Loucy (cell line): Measurements from ENCODE around the gene LYG2.

Experiments used
- EZH2phosphoT487 ChIP-seq: fragments of 200-600 bp; IDR thresholded peaks from 2 replicates; pipeline ENCODE4 v1.6.1; 2018; ENCODE audit warnings: antibody characterized with exemption, mild to moderate bottlenecking, moderate library complexity, borderline replicate concordance
- TF ChIP-seq, protein P1 (sequence below): fragments of 200-600 bp; sonication (generic); conservative IDR thresholded peaks from 2 replicates; pipeline ENCODE4 v1.5.1; 2014; ENCODE audit warnings: mild to moderate bottlenecking, antibody characterized with exemption, low read length

DNA sequence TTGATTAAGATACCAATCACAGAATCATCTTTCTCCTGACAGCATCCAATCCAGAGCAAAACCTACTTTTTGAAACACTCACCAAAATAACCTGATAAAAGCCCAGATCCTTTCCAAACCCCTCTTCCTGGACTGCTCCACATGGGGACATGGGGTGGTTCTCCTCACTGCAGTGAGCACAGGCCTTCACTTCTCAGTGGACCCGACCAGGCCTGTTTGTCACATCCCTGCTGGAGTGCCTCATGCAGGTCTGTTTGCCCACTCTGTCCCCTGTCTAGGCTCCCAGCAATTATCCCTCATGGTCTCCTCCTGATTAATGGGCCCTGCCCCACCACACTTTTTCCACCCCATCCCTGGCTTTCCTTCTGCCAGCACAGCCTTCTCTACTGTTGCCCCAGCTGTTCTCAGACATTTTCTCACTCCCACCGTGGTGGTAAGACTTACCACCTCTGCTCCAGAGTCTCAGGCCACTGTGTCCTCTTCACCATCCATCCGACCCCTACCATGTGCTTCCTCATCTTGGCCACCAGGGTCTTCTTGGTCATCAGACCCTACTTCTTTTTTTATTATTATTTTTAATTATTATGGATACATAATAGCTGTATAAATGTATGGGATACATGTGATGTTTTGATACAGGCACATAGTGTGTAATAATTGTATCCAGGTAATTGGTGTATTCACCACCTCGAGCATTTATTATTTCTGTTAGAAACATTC is 53.3 kb downstream of the LYG2 start:
- TF ChIP-seq, protein P1, sequence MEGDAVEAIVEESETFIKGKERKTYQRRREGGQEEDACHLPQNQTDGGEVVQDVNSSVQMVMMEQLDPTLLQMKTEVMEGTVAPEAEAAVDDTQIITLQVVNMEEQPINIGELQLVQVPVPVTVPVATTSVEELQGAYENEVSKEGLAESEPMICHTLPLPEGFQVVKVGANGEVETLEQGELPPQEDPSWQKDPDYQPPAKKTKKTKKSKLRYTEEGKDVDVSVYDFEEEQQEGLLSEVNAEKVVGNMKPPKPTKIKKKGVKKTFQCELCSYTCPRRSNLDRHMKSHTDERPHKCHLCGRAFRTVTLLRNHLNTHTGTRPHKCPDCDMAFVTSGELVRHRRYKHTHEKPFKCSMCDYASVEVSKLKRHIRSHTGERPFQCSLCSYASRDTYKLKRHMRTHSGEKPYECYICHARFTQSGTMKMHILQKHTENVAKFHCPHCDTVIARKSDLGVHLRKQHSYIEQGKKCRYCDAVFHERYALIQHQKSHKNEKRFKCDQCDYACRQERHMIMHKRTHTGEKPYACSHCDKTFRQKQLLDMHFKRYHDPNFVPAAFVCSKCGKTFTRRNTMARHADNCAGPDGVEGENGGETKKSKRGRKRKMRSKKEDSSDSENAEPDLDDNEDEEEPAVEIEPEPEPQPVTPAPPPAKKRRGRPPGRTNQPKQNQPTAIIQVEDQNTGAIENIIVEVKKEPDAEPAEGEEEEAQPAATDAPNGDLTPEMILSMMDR: no peak; the same call in 1 of the 2 replicates
- TF ChIP-seq EZH2phosphoT487: no peak
